Adipose tissue (tissue), 3 donors: ENCODE data around the gene ALAS1. TPM values are rescaled to one million over a fixed set of nuclear protein-coding genes. Genes with fewer than 3 reads are reported as not detected.

Experiments used
- H3K27ac ChIP-seq: one replicate; pipeline ENCODE4 v1.5.1; 2013; ENCODE audit warnings: low read depth, low read length
- WGBS, 3 donors: extraction: QIAGEN DNeasy Blood & Tissue Kit; methylation state at CpG; one replicate each; pipeline ENCODE4 v1.1.7; 2013; 5-methylcytosine and 5-hydroxymethylcytosine counted together
- polyA plus RNA-seq, 3 donors: library from polyadenylated mRNA; stranded (reverse); fragments of 200-250 nt; gene quantifications; one replicate each; pipeline ENCODE4 v1.2.3, GENCODE V29; 2013
- donor health status: healthy with polysubstance abuse.
- donor health status: Bipolar disorder and iron deficiency.
- donor health status: healthy.

Gene ALAS1
- polyA plus RNA-seq, 3 donors: 17.1 to 70.8 (median 37.3) TPM

GRCh38 chr3:52256622-52257021 is 58.7 kb downstream of the ALAS1 start:
- WGBS, 3 donors: 80 to 88% (median 83%) methylated on average over 4 of the region's 4 CpGs
- no peak overlapping the region for H3K27ac ChIP-seq

DNA sequence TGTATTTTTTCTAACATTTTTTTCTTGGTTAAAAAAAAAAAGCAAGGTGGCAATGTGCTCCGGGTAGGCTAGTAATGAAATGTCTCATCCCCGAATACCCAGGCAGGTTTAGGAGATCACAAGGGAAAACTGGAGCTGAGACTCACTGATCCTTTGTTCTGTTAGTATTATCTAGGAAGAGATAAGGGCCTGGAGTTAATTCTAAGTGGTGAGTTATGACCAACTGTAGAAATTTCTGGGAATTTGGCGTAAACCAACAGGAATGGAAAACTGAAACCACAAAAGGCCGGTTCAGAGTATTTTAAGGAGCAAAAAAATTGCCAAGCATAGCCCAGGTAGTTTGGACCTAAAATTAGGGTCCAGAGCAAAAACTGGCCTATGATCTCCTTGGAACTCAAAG is 60.0 kb downstream of the ALAS1 start:
- WGBS, 3 donors: 78 to 88% (median 83%) methylated on average over 4 of the region's 4 CpGs
- H3K27ac ChIP-seq: no peak overlapping the region

DNA sequence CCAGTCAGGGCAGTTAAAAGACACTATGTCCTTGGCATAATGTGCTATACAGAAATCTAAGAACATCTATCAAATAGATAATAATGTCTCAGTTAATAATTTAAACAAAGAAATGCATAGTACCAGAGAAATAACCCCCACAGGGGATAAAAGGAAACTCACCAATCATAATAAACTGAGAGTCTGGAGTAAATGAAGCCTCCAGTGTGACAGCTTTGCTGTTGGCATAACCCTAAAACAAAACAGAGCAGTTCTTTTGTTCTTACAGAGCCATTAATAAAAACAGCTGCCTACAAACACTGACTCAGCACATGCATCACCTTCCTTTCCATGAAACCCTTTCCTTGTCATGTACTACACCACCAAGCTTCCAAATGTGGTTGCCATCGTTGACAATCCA is 61.1 kb downstream of the ALAS1 start:
- H3K27ac ChIP-seq: no peak overlapping the region
- whole genome bisulfite sequencing, 3 donors: 52 to 76% (median 53%) methylated on average over 1 of the region's 1 CpG

DNA sequence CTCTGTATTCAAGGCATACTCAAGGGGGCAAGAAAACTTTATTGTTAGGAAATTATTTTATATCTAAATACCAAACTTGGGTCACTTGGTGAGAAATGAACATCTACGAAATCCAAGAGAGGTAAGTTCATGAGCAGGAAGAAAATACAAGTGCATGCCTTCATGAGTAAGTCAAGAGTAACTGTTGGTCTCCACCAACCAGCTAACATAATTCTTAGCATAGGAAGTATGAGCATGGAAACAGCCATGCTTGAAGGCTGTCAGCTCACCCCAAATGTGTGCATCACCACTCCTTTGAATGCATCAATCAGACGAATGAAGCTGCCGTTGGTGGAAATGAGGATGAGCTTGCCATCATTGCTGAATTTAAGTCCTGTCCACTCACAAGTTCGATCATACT is 61.5 kb downstream of the ALAS1 start:
- no peak overlapping the region for H3K27ac ChIP-seq
- 89 to 95% (median 91%) methylated on average over 4 of the region's 4 CpGs for WGBS, 3 donors

- no peak overlapping the region for H3K27ac ChIP-seq
Measured at GRCh38 chr3:52262447-52262846, 64.5 kb downstream of the ALAS1 start.

Other genes starting within 250 kb of the ALAS1 start
- gene GPR62, start 242.8 kb upstream of the ALAS1 start, polyA plus RNA-seq: under 1 TPM in 2 of 3 donors, not detected in 1; 0.07 to 0.28 TPM
- 10 to 100 TPM; 11.7 to 46.0 (median 18.9) TPM for gene PCBP4, start 230.7 kb upstream of the ALAS1 start, polyA plus RNA-seq
- 100 to 1,000 TPM in 2 of 3 donors, 10 to 100 TPM in 1; 50.8 to 128 (median 118) TPM for gene ABHD14B, start 224.1 kb upstream of the ALAS1 start, polyA plus RNA-seq
- gene ABHD14A, start 223.1 kb upstream of the ALAS1 start, polyA plus RNA-seq: 10 to 100 TPM; 17.2 to 48.4 (median 46.1) TPM
- gene ACY1, start 214.6 kb upstream of the ALAS1 start, polyA plus RNA-seq: 10 to 100 TPM; 22.6 to 73.7 (median 46.8) TPM
- gene RPL29, start 202.3 kb upstream of the ALAS1 start, polyA plus RNA-seq: 1,000 to 10,000 TPM; 1,845 to 3,201 (median 3,021) TPM
- 1 to 10 TPM; 3.2 to 10.0 (median 9.4) TPM for gene DUSP7, start 141.6 kb upstream of the ALAS1 start, polyA plus RNA-seq
- gene POC1A, start 43.7 kb upstream of the ALAS1 start, polyA plus RNA-seq: 1 to 10 TPM in 1 of 3 donors, under 1 TPM in 2; 0.74 to 2.6 (median 0.90) TPM
- gene TLR9, start 27.5 kb downstream of the ALAS1 start, polyA plus RNA-seq: under 1 TPM; 0.08 to 0.22 (median 0.15) TPM
- 10 to 100 TPM; 20.0 to 58.3 (median 51.4) TPM for gene TWF2, start 41.0 kb downstream of the ALAS1 start, polyA plus RNA-seq
- 10 to 100 TPM in 2 of 3 donors, 1 to 10 TPM in 1; 6.0 to 31.8 (median 18.1) TPM for gene PPM1M, start 47.6 kb downstream of the ALAS1 start, polyA plus RNA-seq
- gene WDR82, start 80.5 kb downstream of the ALAS1 start, polyA plus RNA-seq: 10 to 100 TPM; 16.3 to 44.0 (median 40.5) TPM
- gene GLYCTK, start 89.7 kb downstream of the ALAS1 start, polyA plus RNA-seq: 100 to 1,000 TPM in 1 of 3 donors, 10 to 100 TPM in 1, 1 to 10 TPM in 1; 9.3 to 111 (median 37.8) TPM
- 10 to 100 TPM in 1 of 3 donors, 1 to 10 TPM in 2; 2.4 to 10.7 (median 8.0) TPM for gene DNAH1, start 118.2 kb downstream of the ALAS1 start, polyA plus RNA-seq
- gene BAP1, start 211.8 kb downstream of the ALAS1 start, polyA plus RNA-seq: 10 to 100 TPM; 32.2 to 55.4 (median 54.9) TPM
- 1 to 10 TPM; 4.6 to 9.8 (median 5.5) TPM for gene PHF7, start 212.5 kb downstream of the ALAS1 start, polyA plus RNA-seq
- 10 to 100 TPM in 2 of 3 donors, 1 to 10 TPM in 1; 7.7 to 92.8 (median 49.7) TPM for gene SEMA3G, start 246.9 kb downstream of the ALAS1 start, polyA plus RNA-seq